ENCODE data around the gene AKAP13.
"Not testable (repeated sequence)": the region's sequence is repeated elsewhere in the genome, so short reads cannot be mapped to it uniquely, and the experiment has no call there.

The AKAP13 gene

DNA sequence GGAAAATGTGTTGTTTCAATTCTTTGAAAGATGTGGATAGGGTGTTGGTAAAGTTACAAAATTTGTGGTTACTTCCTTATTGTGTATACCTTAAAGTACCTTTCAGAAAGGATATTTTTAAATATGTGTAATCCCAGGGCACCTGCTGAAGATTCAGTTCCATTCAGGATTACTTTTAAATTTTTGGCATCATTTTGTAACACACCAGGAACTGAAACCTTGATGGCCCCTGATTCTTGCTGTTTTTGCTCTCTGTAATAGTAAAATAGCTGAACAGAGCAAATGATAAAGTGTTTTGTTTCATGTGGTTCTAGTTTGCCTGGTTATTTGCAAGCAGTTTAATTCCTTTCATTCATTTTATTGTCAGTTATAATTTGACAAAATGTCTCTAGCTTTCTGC is 253.5 kb downstream of the AKAP13 start:
- no peak for DNase-seq

DNA sequence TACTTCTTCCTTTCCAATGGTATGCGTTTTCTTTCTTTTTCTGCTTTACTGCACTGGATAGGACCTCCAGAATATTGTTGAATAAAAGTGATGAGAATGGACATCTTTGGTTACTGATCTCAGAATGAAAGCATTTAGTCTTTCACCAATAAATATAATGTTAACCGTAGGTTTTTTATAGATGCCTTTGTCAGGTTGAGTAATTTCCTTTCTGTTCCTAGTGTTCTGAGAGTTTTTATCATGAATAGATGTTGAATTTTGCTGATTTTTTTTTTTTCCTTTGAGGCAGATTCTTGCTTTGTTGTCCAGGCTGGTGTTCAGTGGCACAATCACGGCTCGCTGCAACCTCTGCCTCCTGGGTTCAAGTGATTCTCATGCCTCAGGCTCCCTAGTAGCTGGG is 255.9 kb downstream of the AKAP13 start:
- no peak for DNase-seq

DNA sequence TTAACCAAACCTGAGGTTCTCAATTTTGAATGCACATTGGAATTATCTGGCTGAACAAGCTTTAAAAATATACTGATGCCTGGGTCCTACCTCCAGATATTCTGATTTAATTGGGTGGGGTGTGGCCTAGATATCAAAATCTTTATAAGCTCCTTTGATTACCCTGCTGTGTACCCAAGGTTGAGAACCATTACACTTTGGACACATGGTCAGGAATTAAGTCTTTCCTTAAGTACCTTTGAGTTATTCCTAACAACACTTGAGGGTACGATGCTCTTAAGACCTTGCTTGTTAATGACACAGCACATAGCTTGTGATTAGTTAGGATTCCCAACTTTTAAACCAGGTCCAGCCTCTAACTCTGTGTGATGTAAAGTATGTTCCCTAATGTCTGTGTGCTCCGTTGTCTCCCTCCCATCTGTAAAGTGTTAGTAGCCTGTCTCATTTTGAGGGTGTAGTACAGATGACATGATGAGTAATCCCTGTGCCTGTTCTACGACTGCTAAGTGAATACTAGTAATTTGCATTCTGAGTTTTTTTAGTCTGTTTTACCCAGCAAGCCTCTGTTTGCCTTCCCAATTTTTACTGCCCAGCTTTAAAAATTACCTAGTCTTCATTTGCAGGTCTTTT is 259.5 kb downstream of the AKAP13 start:
- DNase-seq = peak; percentile 96 to 98

DNA sequence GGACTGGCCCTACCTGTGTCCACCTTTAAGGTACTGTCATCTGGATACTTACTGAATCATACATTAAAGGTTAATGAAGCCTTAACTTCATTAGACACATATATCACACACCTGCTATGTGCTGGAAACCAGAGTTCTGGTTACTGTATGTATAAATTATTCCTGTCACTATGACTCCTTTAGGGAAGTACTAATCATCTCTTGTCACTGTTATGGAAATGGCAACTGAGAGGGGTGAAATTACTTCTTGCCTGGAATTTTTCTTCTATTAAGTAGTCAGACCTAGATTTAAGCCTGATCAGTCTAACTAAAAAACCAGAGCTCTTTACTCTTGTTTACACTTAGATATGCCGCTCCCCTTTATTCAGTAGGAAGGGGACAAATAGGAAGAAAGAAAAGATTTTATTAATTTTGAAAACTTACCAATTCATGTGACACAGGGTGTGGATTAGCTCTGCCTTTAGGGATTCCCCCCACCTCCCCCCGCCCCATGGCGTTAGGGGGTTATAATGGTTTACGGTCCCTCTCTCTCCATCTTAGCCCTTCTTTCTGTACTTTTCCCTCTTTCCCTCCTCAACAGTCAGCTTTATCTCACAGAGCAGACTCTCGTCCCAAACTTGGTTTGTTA is 261.8 kb downstream of the AKAP13 start:
- no peak for DNase-seq

DNA sequence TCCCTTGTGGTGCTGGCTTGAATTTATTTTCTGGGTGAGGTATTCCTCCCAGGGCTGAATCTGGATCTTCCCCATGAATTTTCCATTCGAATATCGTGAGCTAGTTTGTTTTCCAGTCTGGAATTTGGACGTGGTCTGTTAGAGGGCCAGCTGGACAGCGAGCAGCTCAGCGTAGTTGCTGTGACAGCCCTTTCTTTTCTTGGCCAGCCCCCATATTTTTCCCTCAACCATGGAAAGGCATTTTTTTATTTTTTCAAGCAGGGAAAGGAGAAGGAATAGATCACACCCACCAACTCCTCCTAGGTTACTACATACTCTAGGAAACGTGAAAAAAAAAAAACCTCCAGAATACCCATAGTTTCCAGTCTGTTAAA is 262.3 kb downstream of the AKAP13 start:
- no peak for DNase-seq

DNA sequence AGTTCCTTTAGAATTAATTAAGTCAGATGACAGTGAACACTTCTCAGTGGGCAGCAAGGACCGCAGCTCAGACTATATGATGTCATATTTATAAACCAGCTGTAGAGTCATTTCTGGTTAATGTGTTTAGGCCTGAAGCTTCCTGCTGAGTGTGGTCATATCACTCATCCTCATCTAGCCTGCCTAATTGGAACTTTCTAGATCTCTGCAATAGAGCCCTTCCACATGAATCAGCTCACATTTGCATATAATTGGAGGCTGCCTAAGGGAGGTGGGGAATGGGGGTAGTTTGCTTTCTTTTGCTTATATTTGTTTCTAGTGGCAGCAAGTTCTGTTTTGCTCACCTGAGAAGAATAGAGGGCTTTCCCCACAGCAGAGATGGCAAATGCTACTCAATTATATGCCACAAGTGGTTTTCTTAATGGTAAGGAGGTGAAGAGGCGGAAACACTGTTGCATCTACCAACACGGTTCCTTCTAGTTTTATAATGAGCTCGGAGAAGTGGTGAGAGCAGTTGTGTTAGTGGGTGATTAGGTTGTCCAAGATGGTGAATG is 266.2 kb downstream of the AKAP13 start:
- DNase-seq = no peak

DNA sequence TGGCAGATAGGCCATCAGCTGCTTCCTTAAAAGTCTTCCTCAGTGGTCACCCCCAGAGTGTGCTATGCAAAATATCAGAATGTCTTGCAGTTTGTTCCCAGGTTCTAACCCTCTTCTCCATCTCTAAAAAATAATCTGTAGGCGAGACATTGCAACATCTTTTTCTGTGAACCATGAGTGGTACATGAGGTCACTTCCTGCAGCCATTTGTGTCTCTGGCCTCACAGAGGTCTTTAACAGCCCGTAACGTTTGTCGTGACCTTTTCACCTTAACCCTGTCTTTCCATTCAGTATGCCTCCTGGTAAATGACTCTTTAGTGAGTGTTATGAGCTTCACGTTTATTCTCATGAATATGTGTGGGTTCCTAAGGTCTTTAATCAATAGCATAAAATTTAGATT is 269.0 kb downstream of the AKAP13 start:
- no peak for DNase-seq

DNA sequence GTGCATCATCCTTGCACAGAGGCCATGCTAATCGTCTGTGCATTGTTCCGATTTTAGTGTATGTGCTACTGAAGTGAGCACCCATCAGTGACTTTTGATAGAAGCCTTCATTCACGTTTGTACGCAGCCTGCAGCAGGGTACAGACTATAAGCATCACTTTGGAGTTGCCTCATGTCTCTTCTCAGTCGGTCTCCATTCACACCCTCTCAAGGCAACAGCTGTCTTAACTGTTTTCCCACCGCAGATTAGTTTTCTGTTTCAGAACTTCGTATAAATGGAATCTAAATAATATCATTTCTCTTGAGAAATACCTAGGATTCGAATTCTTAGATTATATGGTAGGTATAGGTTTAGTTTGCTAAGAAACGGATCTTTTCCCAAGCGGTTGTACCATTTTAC is 271.1 kb downstream of the AKAP13 start:
- DNase-seq = no peak

DNA sequence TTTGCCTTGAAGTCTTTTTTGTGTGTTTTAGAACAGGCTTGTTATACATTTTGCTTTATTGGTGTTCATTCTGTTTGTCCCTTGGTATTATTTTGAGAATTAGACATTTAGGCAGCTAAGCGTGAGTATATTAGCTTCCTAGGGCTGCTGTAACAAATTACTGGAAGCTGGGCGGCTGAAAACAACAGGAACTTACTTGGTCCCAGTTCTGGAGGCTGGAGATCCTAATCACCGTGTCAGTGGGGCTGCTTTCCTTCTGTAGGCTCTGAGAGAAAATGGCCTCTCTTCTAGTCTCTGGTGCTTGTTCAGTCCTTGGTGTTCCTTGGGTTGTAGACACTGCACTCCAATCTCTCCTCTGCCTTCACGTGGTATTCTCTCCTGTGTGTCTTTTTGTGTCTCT is 272.1 kb downstream of the AKAP13 start:
- no peak for DNase-seq

DNA sequence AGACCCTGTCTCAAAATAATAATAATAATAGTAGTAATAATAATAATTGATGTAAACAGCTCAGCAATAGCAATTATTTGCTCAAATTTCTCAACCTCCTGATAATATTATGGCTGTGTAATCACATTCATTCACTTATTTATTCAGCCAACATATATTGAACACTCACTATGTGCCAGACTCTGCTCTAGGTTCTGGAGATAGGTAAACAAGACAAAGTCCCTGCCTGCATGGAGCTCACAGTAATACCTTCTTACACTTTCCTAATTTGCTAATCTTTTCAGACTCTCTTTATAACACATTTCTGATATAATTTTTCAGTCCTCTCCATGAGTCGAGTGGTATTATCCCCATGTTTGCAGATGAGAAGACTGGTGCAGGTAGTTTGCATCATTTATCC is 276.7 kb downstream of the AKAP13 start:
- DNase-seq = no peak

DNA sequence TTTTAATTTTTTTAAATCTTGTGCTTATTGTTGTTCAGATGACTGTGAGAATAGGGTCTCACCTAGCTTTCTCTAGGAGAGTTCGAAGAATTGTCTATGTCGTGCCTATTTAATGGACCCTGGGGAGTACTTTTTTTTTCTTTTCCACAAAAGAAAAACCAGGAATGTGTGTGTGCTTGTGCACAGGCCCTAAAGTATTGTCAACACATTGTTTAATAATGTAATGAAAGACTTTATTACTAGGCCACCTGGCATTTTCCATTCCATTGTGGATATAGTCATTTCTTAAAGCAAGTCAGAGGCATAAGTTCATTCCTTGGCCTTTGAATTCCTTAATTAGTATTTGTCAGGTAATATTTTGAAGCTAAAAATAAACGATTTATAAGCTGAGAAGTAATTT is 278.4 kb downstream of the AKAP13 start:
- DNase-seq = no peak

DNA sequence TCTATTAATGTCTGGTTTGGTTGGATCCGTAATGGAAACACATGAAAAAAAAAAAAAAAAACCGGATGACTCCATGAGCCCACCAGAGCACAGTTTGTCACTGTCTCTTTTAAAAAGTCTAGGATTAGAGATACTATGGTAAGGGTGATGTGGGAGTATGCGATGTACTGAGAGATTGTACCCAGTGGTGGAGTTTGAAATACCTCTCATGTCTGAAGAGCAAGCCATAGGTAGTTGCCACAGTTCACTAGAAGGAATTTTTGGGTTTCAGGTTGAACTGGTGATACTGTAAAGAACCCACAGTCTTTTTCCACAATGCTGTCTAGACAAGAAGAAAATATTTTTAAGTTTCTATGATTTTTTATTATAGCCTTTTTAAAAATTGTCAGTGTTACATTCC is 281.5 kb downstream of the AKAP13 start:
- DNase-seq = no peak

DNA sequence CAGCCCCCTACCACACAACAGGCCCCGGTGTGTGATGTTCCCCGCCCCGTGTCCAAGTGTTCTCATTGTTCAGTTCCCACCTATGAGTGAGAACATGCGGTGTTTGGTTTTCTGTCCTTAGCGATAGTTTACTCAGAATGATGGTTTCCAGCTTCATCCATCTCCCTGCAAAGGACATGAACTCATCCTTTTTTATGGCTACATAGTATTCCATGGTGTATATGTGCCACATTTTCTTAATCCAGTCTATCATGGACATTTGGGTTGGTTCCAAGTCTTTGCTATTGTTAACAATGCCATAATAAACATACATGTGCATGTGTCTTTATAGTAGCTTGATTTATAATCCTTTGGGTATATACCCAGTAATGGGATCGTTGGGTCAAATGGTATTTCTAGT is 285.3 kb downstream of the AKAP13 start:
- not testable (repeated sequence) for DNase-seq

DNA sequence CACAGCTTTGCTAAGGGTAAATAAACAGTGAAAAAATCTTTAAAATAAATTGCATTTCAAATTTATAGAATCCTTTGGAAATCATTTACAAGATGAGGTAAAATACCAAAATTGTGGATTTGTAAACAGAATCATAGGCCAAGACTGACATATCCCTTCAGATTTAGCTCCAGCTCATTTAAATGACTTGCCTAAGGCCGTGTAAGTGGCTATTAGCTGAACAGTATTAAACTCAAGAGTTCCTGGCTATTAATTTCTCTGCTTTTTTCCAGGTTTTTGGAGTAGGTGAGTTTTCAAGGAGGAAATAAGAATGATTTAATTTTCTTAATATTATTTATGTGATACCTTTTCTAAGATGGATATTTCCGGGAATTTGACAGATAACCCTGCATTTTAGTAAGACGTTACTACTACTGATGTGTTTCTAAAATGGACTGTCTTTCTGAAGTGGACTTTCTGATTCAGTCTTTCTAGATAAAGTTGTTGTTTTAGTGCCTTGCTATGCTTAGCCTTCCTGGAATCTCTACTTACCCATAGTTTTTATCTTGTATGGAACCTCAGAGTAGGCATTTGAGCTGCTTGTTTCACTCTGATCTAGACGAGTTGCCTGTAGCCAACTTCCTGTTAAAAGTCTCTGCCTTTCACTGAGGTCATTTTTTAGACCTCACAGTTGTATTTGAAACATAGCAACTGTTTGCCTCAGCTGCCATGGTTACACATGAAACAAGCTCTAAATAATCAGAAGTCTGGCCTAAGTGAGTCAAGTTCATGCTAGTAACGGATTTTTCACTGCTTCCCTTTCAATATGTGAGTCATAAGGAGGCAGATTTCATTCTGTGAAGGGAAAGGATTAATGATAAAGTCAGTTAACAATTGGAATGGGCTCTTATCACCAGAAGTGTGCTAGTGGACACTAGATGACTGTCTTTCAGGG is 287.4 kb downstream of the AKAP13 start:
- peak in 1 of 2 experiments; percentile 8 for DNase-seq

DNA sequence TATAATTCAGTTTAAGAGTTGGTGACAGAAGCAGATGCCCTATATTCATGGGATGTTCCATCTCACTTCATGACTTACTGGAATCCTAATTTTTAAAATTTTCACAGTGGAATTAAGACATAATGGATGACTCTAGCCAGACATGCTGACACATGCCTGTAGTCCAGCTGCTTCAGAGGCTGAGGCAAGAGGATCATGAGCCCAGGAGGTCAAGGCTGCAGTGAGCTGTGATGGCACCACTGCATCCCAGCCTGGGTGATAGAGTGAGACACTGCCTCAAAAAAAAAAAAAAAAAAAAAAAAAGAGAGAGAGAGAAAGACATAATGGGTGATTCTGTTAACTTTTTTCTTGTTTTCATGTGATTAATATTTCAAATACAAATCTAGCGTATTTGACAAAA is 290.8 kb downstream of the AKAP13 start:
- no peak for DNase-seq

DNA sequence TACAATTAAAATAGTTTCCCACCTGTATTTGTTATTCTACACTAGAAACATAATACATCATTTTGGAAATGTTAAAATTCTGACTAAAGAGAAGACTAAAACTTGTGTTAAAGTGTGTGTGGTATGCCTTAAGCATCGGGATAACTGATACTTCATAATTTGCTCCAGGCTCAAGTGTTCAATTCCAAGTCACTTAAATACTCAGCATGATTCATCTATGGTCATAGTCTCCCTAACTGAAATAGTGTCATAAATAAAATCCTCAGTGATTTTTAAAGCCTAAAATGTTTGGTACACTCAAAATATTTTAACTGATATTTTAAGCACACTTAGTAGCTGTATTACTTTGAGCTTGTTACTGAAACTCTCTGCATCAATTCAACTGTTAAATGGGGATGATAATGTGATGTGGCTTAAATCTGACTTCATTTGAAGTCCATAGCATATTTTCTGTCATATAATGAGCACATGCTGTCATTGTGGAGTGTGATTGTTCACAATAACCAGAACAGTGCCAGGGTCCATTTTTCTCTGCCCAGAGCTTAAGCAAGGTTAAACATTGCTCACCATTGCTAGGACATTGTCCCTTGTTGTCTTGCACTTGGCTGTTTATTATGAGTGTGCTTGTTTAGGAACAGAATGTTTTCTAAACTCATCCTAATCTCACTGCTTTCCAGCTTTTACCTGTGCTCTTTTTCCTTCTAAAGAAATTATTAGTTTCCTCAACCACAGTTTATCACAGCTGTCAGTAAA is 292.1 kb downstream of the AKAP13 start:
- DNase-seq = no peak

DNA sequence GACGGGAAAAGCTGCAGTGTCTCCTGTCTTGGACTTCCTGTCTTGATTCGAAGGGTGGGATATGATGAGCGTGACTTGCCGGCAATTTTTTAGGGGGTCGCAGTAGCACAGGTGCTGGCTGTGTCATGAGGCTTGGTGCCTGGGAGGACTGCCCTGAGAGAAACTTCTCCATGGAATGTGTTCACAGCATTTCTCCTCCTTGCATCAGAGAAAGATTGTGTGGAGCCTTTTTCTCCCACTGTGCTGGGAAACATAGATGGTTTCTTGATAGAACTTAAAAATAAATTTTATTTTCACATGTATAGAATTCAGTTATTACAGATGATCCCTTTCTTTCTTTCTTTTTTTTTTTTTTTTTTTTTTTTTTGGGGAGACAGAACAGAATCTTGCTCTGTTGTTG is 292.9 kb downstream of the AKAP13 start:
- no peak for DNase-seq

DNA sequence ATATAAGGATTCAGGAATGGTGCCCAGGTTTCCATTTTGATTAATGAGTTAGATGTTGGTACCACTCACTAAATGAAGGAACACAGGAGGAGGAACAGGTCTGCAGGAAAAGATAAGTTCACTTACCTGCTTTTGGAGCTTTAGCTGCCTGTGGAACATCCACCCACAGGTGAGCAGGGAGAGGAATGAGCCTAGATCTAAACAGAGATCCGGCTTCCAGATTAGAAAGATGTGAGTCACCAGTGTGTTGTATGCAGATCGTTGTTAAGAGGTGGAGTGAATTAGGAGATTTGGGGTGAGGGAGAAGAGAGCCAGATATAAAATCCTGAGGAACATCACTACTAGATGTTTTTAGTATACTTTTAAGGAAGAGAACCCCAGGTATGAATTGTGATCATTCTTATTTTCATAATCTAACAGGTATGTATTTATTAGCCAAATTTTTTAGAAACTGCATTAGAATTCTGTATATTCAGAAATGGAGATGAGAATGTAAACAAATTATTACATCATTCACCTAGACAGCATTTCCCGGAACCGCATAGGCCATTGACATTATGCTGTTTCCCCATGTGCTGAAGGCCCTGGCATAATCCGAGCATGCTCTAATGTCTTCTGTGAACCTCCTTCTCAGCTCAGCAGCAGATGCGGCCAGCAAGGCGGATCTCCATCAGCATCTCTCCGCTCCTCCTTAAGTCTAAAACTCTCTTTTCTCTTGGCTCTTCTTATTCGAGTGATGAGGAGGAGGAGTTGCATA is 296.1 kb downstream of the AKAP13 start:
- no peak for DNase-seq

DNA sequence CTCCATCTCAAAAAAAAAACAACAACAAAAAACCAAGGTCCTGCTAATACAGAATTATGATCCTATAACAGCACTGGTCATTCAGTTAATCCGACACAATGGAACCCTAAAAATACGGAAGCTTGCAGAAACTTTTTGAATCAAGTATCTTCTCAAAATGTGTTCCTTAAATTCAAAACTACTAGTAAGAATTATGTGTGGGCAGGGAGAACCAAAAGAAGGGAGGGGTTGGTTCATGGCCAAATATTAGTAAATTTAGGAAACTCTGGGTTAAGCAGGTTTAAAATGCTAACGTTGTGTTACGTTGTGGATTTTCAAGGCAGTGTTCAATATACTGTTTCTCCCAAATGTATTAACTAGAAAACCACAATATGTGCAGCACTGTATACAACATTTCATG is 298.8 kb downstream of the AKAP13 start:
- no peak for DNase-seq

DNA sequence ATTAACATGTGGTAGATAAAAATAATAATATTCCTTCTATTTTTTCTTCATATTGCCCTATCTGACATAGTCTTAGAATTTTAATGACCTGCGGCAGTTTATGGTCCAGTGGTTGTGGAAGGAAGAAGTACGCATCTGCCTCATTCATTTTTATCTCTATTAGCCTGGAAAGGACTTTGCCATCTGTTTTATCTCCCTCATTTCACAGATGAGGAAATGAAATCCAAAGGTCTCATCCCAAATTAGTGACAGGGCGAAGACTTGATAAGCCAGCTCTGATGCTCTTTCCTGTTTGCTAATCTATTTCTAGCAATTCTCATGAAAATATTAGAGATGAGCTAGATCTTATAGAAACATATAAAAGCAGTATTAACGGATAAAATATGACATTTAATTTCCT is 301.0 kb downstream of the AKAP13 start:
- peak in 1 of 2 experiments; percentile 46 for DNase-seq

DNA sequence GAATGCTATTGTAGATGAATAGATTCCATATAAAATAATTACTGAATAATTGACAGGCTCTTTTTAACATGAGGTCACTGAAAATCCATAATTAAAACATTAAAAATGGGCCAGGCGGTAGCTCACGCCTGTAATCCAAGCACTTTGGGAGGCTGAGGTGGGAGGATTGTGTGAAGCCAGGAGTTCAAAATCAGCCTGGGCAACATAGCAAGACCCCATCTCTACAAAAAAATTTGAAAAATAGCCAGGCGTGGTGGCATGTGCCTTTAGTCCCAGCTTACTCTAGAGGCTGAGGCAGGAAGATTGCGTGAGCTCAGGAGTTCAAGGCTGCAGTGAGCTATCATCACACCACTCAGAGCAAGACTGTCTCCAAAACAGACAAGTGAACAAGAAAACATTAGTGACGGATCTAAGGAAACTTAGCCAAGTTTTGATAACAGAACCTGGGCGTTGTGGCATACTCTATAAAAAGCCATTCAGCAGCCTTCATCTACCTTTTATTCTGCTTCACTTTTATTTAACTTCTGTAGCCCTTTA is 303.8 kb downstream of the AKAP13 start:
- DNase-seq = no peak

DNA sequence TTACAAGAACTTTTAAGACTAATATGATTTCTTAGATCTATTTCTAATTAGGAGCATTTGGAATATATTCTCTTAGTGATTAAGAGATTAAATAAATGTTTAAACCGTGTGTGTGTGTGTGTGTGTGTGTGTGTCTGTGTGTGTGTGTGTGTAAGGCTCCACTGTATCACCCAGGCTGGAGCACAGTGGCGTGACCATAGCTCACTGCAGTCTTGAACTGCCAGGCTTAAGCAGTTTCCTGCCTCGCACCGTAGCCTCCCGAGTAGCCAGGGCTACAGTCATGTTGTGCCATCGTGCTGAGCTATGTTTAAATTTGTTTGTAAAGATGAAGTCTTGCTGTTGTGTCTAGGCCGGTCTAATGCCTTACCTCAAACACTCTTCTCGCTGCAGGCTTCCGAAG is 305.0 kb downstream of the AKAP13 start:
- DNase-seq = no peak
